SK-N-SH treated with all-trans-retinoic acid at 6 μM for 48 hours (cell line): ENCODE results near the gene MRPL16.

Experiments used
- CREB5 ChIP-seq: fragments of 250-450 bp; sonication (Bioruptor Pico); IDR thresholded peaks from 2 replicates; pipeline ENCODE4 v1.5.1; 2020; ENCODE audit warnings: low read depth, mild to moderate bottlenecking, moderate library complexity
- CSDC2 ChIP-seq: fragments of 250-450 bp; sonication (Bioruptor Pico); IDR thresholded peaks from 2 replicates; pipeline ENCODE4 v1.5.0; 2020; ENCODE audit warnings: mild to moderate bottlenecking, moderate library complexity
- SNAI2 ChIP-seq: fragments of 250-450 bp; sonication (Bioruptor Pico); IDR thresholded peaks from 2 replicates; pipeline ENCODE4 v1.5.0; 2020; ENCODE audit warnings: mild to moderate bottlenecking, moderate library complexity

GRCh38 chr11:59801160-59801706 is 9.3 kb downstream of the MRPL16 start:
- TF ChIP-seq SNAI2 (no peak), CSDC2 (CRISPR knock-in tag) (no peak), CREB5 (CRISPR knock-in tag) (no peak)
